Activated CD4-positive, alpha-beta T cell treated with anti-CD3 and anti-CD28 coated beads, Interleukin-2, amount 50 U/mL, for 24 hours (primary cell): Measurements from ENCODE around the gene PRKCE.
"Not testable (repeated sequence)": the region's sequence is repeated elsewhere in the genome, so short reads cannot be mapped to it uniquely, and the experiment has no call there.

Experiments
- DNase-seq, 2 donors: peaks; one replicate each; pipeline ENCODE4 v3.0.0-alpha.2; 2020; ENCODE audit warnings: low read depth in 1 of 2, low spot score in 1 of 2

PRKCE gene

GRCh38 chr2:45664635-45665261 lies 13.3 kb downstream of the PRKCE start:
- DNase-seq: no peak

- DNase-seq: no peak
Observed at GRCh38 chr2:45668509-45668908, 17.0 kb downstream of the PRKCE start.

GRCh38 chr2:45669032-45669486 lies 17.6 kb downstream of the PRKCE start:
- DNase-seq: no peak

GRCh38 chr2:45670646-45671045 lies 19.2 kb downstream of the PRKCE start:
- no peak for DNase-seq

- DNase-seq: no peak
Observed at GRCh38 chr2:45672138-45672537, 20.7 kb downstream of the PRKCE start.

- no peak for DNase-seq
Observed at GRCh38 chr2:45674035-45674816, 22.8 kb downstream of the PRKCE start.

- DNase-seq: no peak
Observed at GRCh38 chr2:45675263-45675812, 23.9 kb downstream of the PRKCE start.

- DNase-seq: no peak
Observed at GRCh38 chr2:45676088-45676487, 24.6 kb downstream of the PRKCE start.

- no peak for DNase-seq
Observed at GRCh38 chr2:45678791-45679348, 27.4 kb downstream of the PRKCE start.

- no peak for DNase-seq
Observed at GRCh38 chr2:45680351-45680967, 29.0 kb downstream of the PRKCE start.

GRCh38 chr2:45681675-45682074 lies 30.2 kb downstream of the PRKCE start:
- DNase-seq: no peak

GRCh38 chr2:45683292-45683691 lies 31.8 kb downstream of the PRKCE start:
- no peak for DNase-seq

GRCh38 chr2:45684756-45685155 lies 33.3 kb downstream of the PRKCE start:
- no peak for DNase-seq

- no peak for DNase-seq
Observed at GRCh38 chr2:45685260-45685659, 33.8 kb downstream of the PRKCE start.

- DNase-seq: no peak
Observed at GRCh38 chr2:45687964-45688363, 36.5 kb downstream of the PRKCE start.

- DNase-seq: no peak
Observed at GRCh38 chr2:45688479-45689298, 37.2 kb downstream of the PRKCE start.

- DNase-seq: no peak
Observed at GRCh38 chr2:45690231-45690630, 38.8 kb downstream of the PRKCE start.

- DNase-seq: no peak
Observed at GRCh38 chr2:45691171-45691999, 39.9 kb downstream of the PRKCE start.

GRCh38 chr2:45692566-45692965 lies 41.1 kb downstream of the PRKCE start:
- DNase-seq: no peak

GRCh38 chr2:45695480-45696007 lies 44.1 kb downstream of the PRKCE start:
- not testable (repeated sequence) for DNase-seq
